ENCODE results near the gene SRD5A1. TPM values are rescaled to one million over a fixed set of nuclear protein-coding genes. Genes with fewer than 3 reads are reported as not detected.
"Not testable (repeated sequence)": the region's sequence is repeated elsewhere in the genome, so short reads cannot be mapped to it uniquely, and the experiment has no call there.

SRD5A1 gene
- total and polyA plus RNA-seq, 4 donors = 2.5 to 7.7 (median 4.7) TPM

- ATAC-seq (ENCODE audit: low FRiP score) (no peak), DNase-seq (no peak)
- Histone ChIP-seq H3K27me3 (ENCODE audit: control insufficient read depth in 1 of 2, insufficient read depth in 2 of 2, low read length in 1 of 2) (no peaks in the 10 kb centered on the region), H3K9me3 (ENCODE audit: control insufficient read depth, low read length) (no peaks in the 10 kb centered on the region), H3K4me1 (ENCODE audit: control insufficient read depth in 1 of 2, insufficient read depth in 2 of 2, low read length in 2 of 2) (no peaks in the 10 kb centered on the region), H3K4me3 (ENCODE audit: low read length in 2 of 2) (no peak overlapping the region), H3K27ac (ENCODE audit: low read depth in 1 of 2, low read length in 2 of 2) (no peak overlapping the region), H3K36me3 (ENCODE audit: control insufficient read depth in 1 of 2, insufficient read depth in 2 of 2, low read length in 1 of 2) (no peaks in the 10 kb centered on the region)
- intact Hi-C loops (cut with DNase I) = no loop called here
- WGBS, 2 donors = 86 to 91% methylated on average over 1 of the region's 1 CpG
Measured at GRCh38 chr5:6642655-6643054, 9.4 kb downstream of the SRD5A1 start.

- Histone ChIP-seq H3K27ac (ENCODE audit: low read depth in 1 of 2, low read length in 2 of 2) (no peak overlapping the region), H3K4me3 (ENCODE audit: low read length in 2 of 2) (no peak overlapping the region), H3K9me3 (ENCODE audit: control insufficient read depth, low read length) (no peaks in the 10 kb centered on the region), H3K4me1 (ENCODE audit: control insufficient read depth in 1 of 2, insufficient read depth in 2 of 2, low read length in 2 of 2) (no peaks in the 10 kb centered on the region), H3K27me3 (ENCODE audit: control insufficient read depth in 1 of 2, insufficient read depth in 2 of 2, low read length in 1 of 2) (no peaks in the 10 kb centered on the region), H3K36me3 (ENCODE audit: control insufficient read depth in 1 of 2, insufficient read depth in 2 of 2, low read length in 1 of 2) (no peaks in the 10 kb centered on the region)
- no peak for DNase-seq
- intact Hi-C loops (cut with DNase I) = no loop called here
- no peak for ATAC-seq (ENCODE audit: low FRiP score)
- whole genome bisulfite sequencing, 2 donors = 92 to 95% methylated on average over 6 of the region's 6 CpGs
Measured at GRCh38 chr5:6644794-6645241, 11.6 kb downstream of the SRD5A1 start.

- ATAC-seq (ENCODE audit: low FRiP score); H3K27ac ChIP-seq (ENCODE audit: low read depth in 1 of 2, low read length in 2 of 2); intact Hi-C loops (cut with DNase I); DNase-seq; H3K9me3 ChIP-seq (ENCODE audit: control insufficient read depth, low read length); H3K36me3 ChIP-seq (ENCODE audit: control insufficient read depth in 1 of 2, insufficient read depth in 2 of 2, low read length in 1 of 2); H3K4me3 ChIP-seq (ENCODE audit: low read length in 2 of 2); H3K27me3 ChIP-seq (ENCODE audit: control insufficient read depth in 1 of 2, insufficient read depth in 2 of 2, low read length in 1 of 2); H3K4me1 ChIP-seq (ENCODE audit: control insufficient read depth in 1 of 2, insufficient read depth in 2 of 2, low read length in 2 of 2): not testable (repeated sequence)
- WGBS, 2 donors = 95% methylated on average over 11 of the region's 11 CpGs
Measured at GRCh38 chr5:6645571-6646362, 12.5 kb downstream of the SRD5A1 start.

GRCh38 chr5:6649186-6649585 is 15.9 kb downstream of the SRD5A1 start:
- Histone ChIP-seq H3K4me3 (ENCODE audit: low read length in 2 of 2) (no peak overlapping the region), H3K9me3 (ENCODE audit: control insufficient read depth, low read length) (no peaks in the 10 kb centered on the region), H3K27ac (ENCODE audit: low read depth in 1 of 2, low read length in 2 of 2) (no peak overlapping the region), H3K27me3 (ENCODE audit: control insufficient read depth in 1 of 2, insufficient read depth in 2 of 2, low read length in 1 of 2) (no peaks in the 10 kb centered on the region), H3K4me1 (ENCODE audit: control insufficient read depth in 1 of 2, insufficient read depth in 2 of 2, low read length in 2 of 2) (no peaks in the 10 kb centered on the region), H3K36me3 (ENCODE audit: control insufficient read depth in 1 of 2, insufficient read depth in 2 of 2, low read length in 1 of 2) (no peaks in the 10 kb centered on the region)
- intact Hi-C loops (cut with DNase I) = no loop called here
- 73 to 75% methylated on average over 10 of the region's 10 CpGs for WGBS, 2 donors
- DNase-seq (no peak), ATAC-seq (ENCODE audit: low FRiP score) (no peak)

- no peak for ATAC-seq (ENCODE audit: low FRiP score)
Measured at GRCh38 chr5:6649681-6650080, 16.4 kb downstream of the SRD5A1 start.

GRCh38 chr5:6652025-6652424 is 18.8 kb downstream of the SRD5A1 start:
- Histone ChIP-seq H3K27me3 (ENCODE audit: control insufficient read depth in 1 of 2, insufficient read depth in 2 of 2, low read length in 1 of 2) (no peaks in the 10 kb centered on the region), H3K4me3 (ENCODE audit: low read length in 2 of 2) (no peak overlapping the region), H3K27ac (ENCODE audit: low read depth in 1 of 2, low read length in 2 of 2) (no peak overlapping the region), H3K9me3 (ENCODE audit: control insufficient read depth, low read length) (no peaks in the 10 kb centered on the region), H3K36me3 (ENCODE audit: control insufficient read depth in 1 of 2, insufficient read depth in 2 of 2, low read length in 1 of 2) (peaks cover 2 to 3% of the 10 kb centered on the region in 2 donors), H3K4me1 (ENCODE audit: control insufficient read depth in 1 of 2, insufficient read depth in 2 of 2, low read length in 2 of 2) (no peaks in the 10 kb centered on the region)
- intact Hi-C loops (cut with DNase I) = no loop called here
- 78 to 96% methylated on average over 6 of the region's 6 CpGs for WGBS, 2 donors
- DNase-seq (no peak), ATAC-seq (ENCODE audit: low FRiP score) (no peak)

More at GRCh38 chr5:6649681-6650080, 16.4 kb downstream of the SRD5A1 start:
- Histone ChIP-seq H3K9me3 (ENCODE audit: control insufficient read depth, low read length) (no peaks in the 10 kb centered on the region), H3K4me3 (ENCODE audit: low read length in 2 of 2) (no peak overlapping the region), H3K27me3 (ENCODE audit: control insufficient read depth in 1 of 2, insufficient read depth in 2 of 2, low read length in 1 of 2) (no peaks in the 10 kb centered on the region), H3K27ac (ENCODE audit: low read depth in 1 of 2, low read length in 2 of 2) (no peak overlapping the region), H3K4me1 (ENCODE audit: control insufficient read depth in 1 of 2, insufficient read depth in 2 of 2, low read length in 2 of 2) (no peaks in the 10 kb centered on the region), H3K36me3 (ENCODE audit: control insufficient read depth in 1 of 2, insufficient read depth in 2 of 2, low read length in 1 of 2) (no peaks in the 10 kb centered on the region)
- intact Hi-C loops (cut with DNase I) = no loop called here
- 96 to 98% methylated on average over 9 of the region's 9 CpGs for WGBS, 2 donors
- no peak for DNase-seq

- Histone ChIP-seq H3K27ac (ENCODE audit: low read depth in 1 of 2, low read length in 2 of 2) (no peak overlapping the region), H3K36me3 (ENCODE audit: control insufficient read depth in 1 of 2, insufficient read depth in 2 of 2, low read length in 1 of 2) (peaks cover 2 to 5% of the 10 kb centered on the region in 2 donors), H3K27me3 (ENCODE audit: control insufficient read depth in 1 of 2, insufficient read depth in 2 of 2, low read length in 1 of 2) (no peaks in the 10 kb centered on the region), H3K4me1 (ENCODE audit: control insufficient read depth in 1 of 2, insufficient read depth in 2 of 2, low read length in 2 of 2) (no peaks in the 10 kb centered on the region), H3K4me3 (ENCODE audit: low read length in 2 of 2) (no peak overlapping the region), H3K9me3 (ENCODE audit: control insufficient read depth, low read length) (no peaks in the 10 kb centered on the region)
- DNase-seq = no peak
- intact Hi-C loops (cut with DNase I) = no loop called here
- no peak for ATAC-seq (ENCODE audit: low FRiP score)
- 97% methylated on average over 8 of the region's 8 CpGs for WGBS, 2 donors
Measured at GRCh38 chr5:6655432-6655831, 22.2 kb downstream of the SRD5A1 start.

GRCh38 chr5:6656680-6657079 is 23.4 kb downstream of the SRD5A1 start:
- Histone ChIP-seq H3K4me3 (ENCODE audit: low read length in 2 of 2) (no peak overlapping the region), H3K36me3 (ENCODE audit: control insufficient read depth in 1 of 2, insufficient read depth in 2 of 2, low read length in 1 of 2) (peaks cover 2 to 5% of the 10 kb centered on the region in 2 donors), H3K4me1 (ENCODE audit: control insufficient read depth in 1 of 2, insufficient read depth in 2 of 2, low read length in 2 of 2) (no peaks in the 10 kb centered on the region), H3K27me3 (ENCODE audit: control insufficient read depth in 1 of 2, insufficient read depth in 2 of 2, low read length in 1 of 2) (no peaks in the 10 kb centered on the region), H3K9me3 (ENCODE audit: control insufficient read depth, low read length) (no peaks in the 10 kb centered on the region), H3K27ac (ENCODE audit: low read depth in 1 of 2, low read length in 2 of 2) (no peak overlapping the region)
- WGBS, 2 donors = 97 to 98% methylated on average over 5 of the region's 5 CpGs
- DNase-seq (no peak), ATAC-seq (ENCODE audit: low FRiP score) (no peak)
- intact Hi-C loops (cut with DNase I) = no loop called here
